ENCODE data around the gene VAV3.

VAV3 gene

GRCh38 chr1:107574044-107574443 is 390.9 kb downstream of the VAV3 start:
- no peaks in the 10 kb centered on the region for H3K36me3 ChIP-seq (ENCODE audit: control insufficient read depth, insufficient read depth, low read length)

GRCh38 chr1:107572674-107573211 is 392.2 kb downstream of the VAV3 start:
- Histone ChIP-seq H3K36me3 (ENCODE audit: control insufficient read depth, insufficient read depth, low read length) (no peaks in the 10 kb centered on the region), H3K27me3 (ENCODE audit: control insufficient read depth, insufficient read depth, low read length) (no peaks in the 10 kb centered on the region), H3K4me1 (ENCODE audit: control insufficient read depth, insufficient read depth, low read length) (no peaks in the 10 kb centered on the region), H3K4me3 (ENCODE audit: low read depth, low read length) (no peak overlapping the region), H3K9me3 (ENCODE audit: control insufficient read depth, insufficient read depth, low read length) (no peaks in the 10 kb centered on the region), H3K9ac (ENCODE audit: low read depth, low read length) (no peak overlapping the region)

More at GRCh38 chr1:107574044-107574443, 390.9 kb downstream of the VAV3 start:
- Histone ChIP-seq H3K27me3 (ENCODE audit: control insufficient read depth, insufficient read depth, low read length) (no peaks in the 10 kb centered on the region), H3K4me3 (ENCODE audit: low read depth, low read length) (no peak overlapping the region), H3K9me3 (ENCODE audit: control insufficient read depth, insufficient read depth, low read length) (no peaks in the 10 kb centered on the region), H3K9ac (ENCODE audit: low read depth, low read length) (no peak overlapping the region), H3K4me1 (ENCODE audit: control insufficient read depth, insufficient read depth, low read length) (no peaks in the 10 kb centered on the region)

- Histone ChIP-seq H3K9me3 (ENCODE audit: control insufficient read depth, insufficient read depth, low read length) (no peaks in the 10 kb centered on the region), H3K4me3 (ENCODE audit: low read depth, low read length) (no peak overlapping the region), H3K4me1 (ENCODE audit: control insufficient read depth, insufficient read depth, low read length) (no peaks in the 10 kb centered on the region), H3K9ac (ENCODE audit: low read depth, low read length) (no peak overlapping the region), H3K27me3 (ENCODE audit: control insufficient read depth, insufficient read depth, low read length) (no peaks in the 10 kb centered on the region), H3K36me3 (ENCODE audit: control insufficient read depth, insufficient read depth, low read length) (no peaks in the 10 kb centered on the region)
Measured at GRCh38 chr1:107570768-107571167, 394.2 kb downstream of the VAV3 start.

- H3K27me3 ChIP-seq (ENCODE audit: control insufficient read depth, insufficient read depth, low read length) = no peaks in the 10 kb centered on the region
- H3K4me3 ChIP-seq (ENCODE audit: low read depth, low read length) = no peak overlapping the region
- H3K36me3 ChIP-seq (ENCODE audit: control insufficient read depth, insufficient read depth, low read length) = no peaks in the 10 kb centered on the region
- no peaks in the 10 kb centered on the region for H3K9me3 ChIP-seq (ENCODE audit: control insufficient read depth, insufficient read depth, low read length)
- H3K9ac ChIP-seq (ENCODE audit: low read depth, low read length) = no peak overlapping the region
- no peaks in the 10 kb centered on the region for H3K4me1 ChIP-seq (ENCODE audit: control insufficient read depth, insufficient read depth, low read length)
Measured at GRCh38 chr1:107563441-107563840, 401.5 kb downstream of the VAV3 start.

GRCh38 chr1:107559881-107560280 is 405.1 kb downstream of the VAV3 start:
- no peaks in the 10 kb centered on the region for H3K27me3 ChIP-seq (ENCODE audit: control insufficient read depth, insufficient read depth, low read length)
- H3K36me3 ChIP-seq (ENCODE audit: control insufficient read depth, insufficient read depth, low read length) = no peaks in the 10 kb centered on the region
- H3K4me3 ChIP-seq (ENCODE audit: low read depth, low read length) = no peak overlapping the region
- no peak overlapping the region for H3K9ac ChIP-seq (ENCODE audit: low read depth, low read length)
- no peaks in the 10 kb centered on the region for H3K9me3 ChIP-seq (ENCODE audit: control insufficient read depth, insufficient read depth, low read length)
- no peaks in the 10 kb centered on the region for H3K4me1 ChIP-seq (ENCODE audit: control insufficient read depth, insufficient read depth, low read length)

GRCh38 chr1:107557095-107557494 is 407.9 kb downstream of the VAV3 start:
- H3K9me3 ChIP-seq (ENCODE audit: control insufficient read depth, insufficient read depth, low read length) = no peaks in the 10 kb centered on the region
- no peaks in the 10 kb centered on the region for H3K4me1 ChIP-seq (ENCODE audit: control insufficient read depth, insufficient read depth, low read length)
- no peak overlapping the region for H3K4me3 ChIP-seq (ENCODE audit: low read depth, low read length)
- H3K27me3 ChIP-seq (ENCODE audit: control insufficient read depth, insufficient read depth, low read length) = no peaks in the 10 kb centered on the region
- no peaks in the 10 kb centered on the region for H3K36me3 ChIP-seq (ENCODE audit: control insufficient read depth, insufficient read depth, low read length)
- no peak overlapping the region for H3K9ac ChIP-seq (ENCODE audit: low read depth, low read length)

- Histone ChIP-seq H3K9ac (ENCODE audit: low read depth, low read length) (no peak overlapping the region), H3K27me3 (ENCODE audit: control insufficient read depth, insufficient read depth, low read length) (no peaks in the 10 kb centered on the region), H3K9me3 (ENCODE audit: control insufficient read depth, insufficient read depth, low read length) (no peaks in the 10 kb centered on the region), H3K4me3 (ENCODE audit: low read depth, low read length) (no peak overlapping the region), H3K36me3 (ENCODE audit: control insufficient read depth, insufficient read depth, low read length) (no peaks in the 10 kb centered on the region), H3K4me1 (ENCODE audit: control insufficient read depth, insufficient read depth, low read length) (no peaks in the 10 kb centered on the region)
Measured at GRCh38 chr1:107555578-107555977, 409.4 kb downstream of the VAV3 start.

- Histone ChIP-seq H3K9me3 (ENCODE audit: control insufficient read depth, insufficient read depth, low read length) (no peaks in the 10 kb centered on the region), H3K27me3 (ENCODE audit: control insufficient read depth, insufficient read depth, low read length) (no peaks in the 10 kb centered on the region), H3K36me3 (ENCODE audit: control insufficient read depth, insufficient read depth, low read length) (no peaks in the 10 kb centered on the region), H3K4me1 (ENCODE audit: control insufficient read depth, insufficient read depth, low read length) (no peaks in the 10 kb centered on the region), H3K4me3 (ENCODE audit: low read depth, low read length) (no peak overlapping the region), H3K9ac (ENCODE audit: low read depth, low read length) (no peak overlapping the region)
Measured at GRCh38 chr1:107552781-107553180, 412.2 kb downstream of the VAV3 start.

GRCh38 chr1:107551456-107551855 is 413.5 kb downstream of the VAV3 start:
- no peak overlapping the region for H3K4me3 ChIP-seq (ENCODE audit: low read depth, low read length)
- no peaks in the 10 kb centered on the region for H3K4me1 ChIP-seq (ENCODE audit: control insufficient read depth, insufficient read depth, low read length)
- no peaks in the 10 kb centered on the region for H3K9me3 ChIP-seq (ENCODE audit: control insufficient read depth, insufficient read depth, low read length)
- H3K36me3 ChIP-seq (ENCODE audit: control insufficient read depth, insufficient read depth, low read length) = no peaks in the 10 kb centered on the region
- no peaks in the 10 kb centered on the region for H3K27me3 ChIP-seq (ENCODE audit: control insufficient read depth, insufficient read depth, low read length)
- H3K9ac ChIP-seq (ENCODE audit: low read depth, low read length) = no peak overlapping the region

GRCh38 chr1:107550358-107550757 is 414.6 kb downstream of the VAV3 start:
- H3K4me1 ChIP-seq (ENCODE audit: control insufficient read depth, insufficient read depth, low read length) = no peaks in the 10 kb centered on the region
- no peak overlapping the region for H3K4me3 ChIP-seq (ENCODE audit: low read depth, low read length)
- H3K9me3 ChIP-seq (ENCODE audit: control insufficient read depth, insufficient read depth, low read length) = no peaks in the 10 kb centered on the region
- H3K36me3 ChIP-seq (ENCODE audit: control insufficient read depth, insufficient read depth, low read length) = no peaks in the 10 kb centered on the region
- no peak overlapping the region for H3K9ac ChIP-seq (ENCODE audit: low read depth, low read length)
- no peaks in the 10 kb centered on the region for H3K27me3 ChIP-seq (ENCODE audit: control insufficient read depth, insufficient read depth, low read length)

- no peak overlapping the region for H3K9ac ChIP-seq (ENCODE audit: low read depth, low read length)
- no peaks in the 10 kb centered on the region for H3K4me1 ChIP-seq (ENCODE audit: control insufficient read depth, insufficient read depth, low read length)
- H3K4me3 ChIP-seq (ENCODE audit: low read depth, low read length) = no peak overlapping the region
- H3K9me3 ChIP-seq (ENCODE audit: control insufficient read depth, insufficient read depth, low read length) = no peaks in the 10 kb centered on the region
- H3K36me3 ChIP-seq (ENCODE audit: control insufficient read depth, insufficient read depth, low read length) = no peaks in the 10 kb centered on the region
- no peaks in the 10 kb centered on the region for H3K27me3 ChIP-seq (ENCODE audit: control insufficient read depth, insufficient read depth, low read length)
Measured at GRCh38 chr1:107549152-107549810, 415.7 kb downstream of the VAV3 start.

- Histone ChIP-seq H3K4me3 (ENCODE audit: low read depth, low read length) (no peak overlapping the region), H3K9ac (ENCODE audit: low read depth, low read length) (no peak overlapping the region), H3K4me1 (ENCODE audit: control insufficient read depth, insufficient read depth, low read length) (no peaks in the 10 kb centered on the region), H3K9me3 (ENCODE audit: control insufficient read depth, insufficient read depth, low read length) (no peaks in the 10 kb centered on the region), H3K36me3 (ENCODE audit: control insufficient read depth, insufficient read depth, low read length) (no peaks in the 10 kb centered on the region), H3K27me3 (ENCODE audit: control insufficient read depth, insufficient read depth, low read length) (no peaks in the 10 kb centered on the region)
Measured at GRCh38 chr1:107548276-107548675, 416.7 kb downstream of the VAV3 start.
